ENCODE measurements around the gene SELP. TPM values are rescaled to one million over a fixed set of nuclear protein-coding genes. Genes with fewer than 3 reads are reported as not detected.

Gene SELP
- total RNA-seq, 1 donor from 2014 or later: 0.65 TPM

- Mint-ChIP-seq H3K4me1 (peaks cover 33% of the 10 kb centered on the region), H3K27me3 (ENCODE audit: low read depth) (no peaks in the 10 kb centered on the region), H3K9me3 (peaks cover 34% of the 10 kb centered on the region), H3K36me3 (peaks cover 19% of the 10 kb centered on the region), H3K27ac (no peak overlapping the region), H3K4me3 (no peak overlapping the region)
- no peak for DNase-seq (ENCODE audit: low spot score in 2 of 2, unreplicated experiment in 2 of 2)
- TF ChIP-seq CTCF (IDR thresholded peaks at IDR 0.05; ENCODE audit: unreplicated experiment): no peak
Measured at GRCh38 chr1:169561692-169562091, 68.2 kb downstream of the SELP start.

GRCh38 chr1:169557131-169557530 lies 72.8 kb downstream of the SELP start:
- H3K36me3 Mint-ChIP-seq: no peaks in the 10 kb centered on the region
- no peak for DNase-seq (ENCODE audit: low spot score in 2 of 2, unreplicated experiment in 2 of 2)
- TF ChIP-seq CTCF (IDR thresholded peaks at IDR 0.05; ENCODE audit: unreplicated experiment): no peak
- peak overlapping the region; percentile 59 for H3K27ac Mint-ChIP-seq
- peaks cover 20% of the 10 kb centered on the region for H3K4me1 Mint-ChIP-seq
- no peak overlapping the region for H3K4me3 Mint-ChIP-seq
- H3K27me3 Mint-ChIP-seq (ENCODE audit: low read depth): no peaks in the 10 kb centered on the region
- H3K9me3 Mint-ChIP-seq: peaks cover 8% of the 10 kb centered on the region

- DNase-seq (ENCODE audit: low spot score in 2 of 2, unreplicated experiment in 2 of 2): no peak
- H3K4me3 Mint-ChIP-seq: no peak overlapping the region
- no peak overlapping the region for H3K27ac Mint-ChIP-seq
- TF ChIP-seq CTCF (IDR thresholded peaks at IDR 0.05; ENCODE audit: unreplicated experiment): peak; percentile 51
- H3K9me3 Mint-ChIP-seq: no peaks in the 10 kb centered on the region
- H3K4me1 Mint-ChIP-seq: peaks cover 19% of the 10 kb centered on the region
- H3K27me3 Mint-ChIP-seq (ENCODE audit: low read depth): no peaks in the 10 kb centered on the region
- H3K36me3 Mint-ChIP-seq: no peaks in the 10 kb centered on the region
Measured at GRCh38 chr1:169550294-169550693, 79.6 kb downstream of the SELP start.

- Mint-ChIP-seq H3K4me3 (no peak overlapping the region), H3K36me3 (no peaks in the 10 kb centered on the region), H3K4me1 (peaks cover 19% of the 10 kb centered on the region), H3K27ac (no peak overlapping the region), H3K27me3 (ENCODE audit: low read depth) (no peaks in the 10 kb centered on the region), H3K9me3 (no peaks in the 10 kb centered on the region)
- TF ChIP-seq CTCF (IDR thresholded peaks at IDR 0.05; ENCODE audit: unreplicated experiment): no peak
- DNase-seq (ENCODE audit: low spot score in 2 of 2, unreplicated experiment in 2 of 2): no peak
Measured at GRCh38 chr1:169548282-169548681, 81.6 kb downstream of the SELP start.

- peaks cover 12% of the 10 kb centered on the region for H3K4me1 Mint-ChIP-seq
- TF ChIP-seq CTCF (IDR thresholded peaks at IDR 0.05; ENCODE audit: unreplicated experiment): peak; percentile 62
- no peak overlapping the region for H3K27ac Mint-ChIP-seq
- no peaks in the 10 kb centered on the region for H3K36me3 Mint-ChIP-seq
- peak in 1 of 2 experiments; percentile 45 for DNase-seq (ENCODE audit: low spot score in 2 of 2, unreplicated experiment in 2 of 2)
- no peaks in the 10 kb centered on the region for H3K9me3 Mint-ChIP-seq
- H3K4me3 Mint-ChIP-seq: no peak overlapping the region
- no peaks in the 10 kb centered on the region for H3K27me3 Mint-ChIP-seq (ENCODE audit: low read depth)
Measured at GRCh38 chr1:169546087-169546995, 83.6 kb downstream of the SELP start.

Measured in mesothelial cell of epicardium (in vitro differentiated cells).